Measurements from ENCODE around the gene ZNF100. TPM values are rescaled to one million over a fixed set of nuclear protein-coding genes. Genes with fewer than 3 reads are reported as not detected.
"Not testable (repeated sequence)": the region's sequence is repeated elsewhere in the genome, so short reads cannot be mapped to it uniquely, and the experiment has no call there.

ZNF100 gene
- total RNA-seq, result 2.0 and 4.4 TPM in 2 replicates

DNA sequence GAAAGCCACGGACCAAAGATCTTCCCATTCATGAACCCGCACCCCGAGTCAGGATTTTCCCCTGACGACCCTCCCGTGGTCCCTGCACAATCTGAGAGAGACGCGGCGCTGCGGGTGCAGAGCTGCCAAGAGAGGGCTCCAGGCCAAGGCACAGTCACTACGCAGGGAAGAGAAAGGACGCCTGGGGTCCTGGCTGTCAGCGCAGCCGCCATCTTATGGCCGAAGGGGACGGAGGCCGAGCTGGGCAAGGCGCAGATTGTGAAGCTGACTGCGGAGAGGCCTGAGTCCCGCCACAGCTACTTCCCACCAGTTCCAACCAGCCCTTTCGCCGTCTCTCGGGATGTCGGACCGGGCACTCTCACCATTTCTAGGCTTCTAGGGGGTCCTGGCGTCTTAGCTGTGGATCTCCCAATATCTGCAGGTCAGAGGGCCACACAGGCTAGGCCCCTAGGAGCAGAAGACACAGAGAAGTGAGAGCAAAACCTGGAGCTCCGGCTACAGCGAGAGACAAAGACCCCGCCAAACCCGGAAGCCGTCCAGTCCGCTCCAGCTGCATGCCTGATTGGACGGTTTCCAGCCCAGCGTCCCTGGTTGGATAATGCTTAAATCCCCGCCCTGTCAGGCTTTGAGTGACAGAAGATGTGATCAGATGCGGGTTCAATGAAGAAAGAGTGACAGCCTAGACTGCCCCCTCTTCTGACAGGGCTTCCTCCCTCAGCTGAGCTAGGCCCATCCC is at the start of gene ZNF100:
Gene ZNF100, minus strand, starts transcription at position 515 of the 736 bp plus-strand sequence. Its CDS starts 150 bp downstream, at position 365.
- Histone ChIP-seq H3K27me3 (ENCODE audit: control insufficient read depth, insufficient read depth, low read length) (no peaks in the 10 kb centered on the region), H3K4me3 (ENCODE audit: low read depth, low read length) (peak within 1 kb of the TSS; percentile 88), H3K36me3 (ENCODE audit: control insufficient read depth, insufficient read depth, low read length) (peaks cover 1% of the 10 kb centered on the region)
- TF ChIP-seq, protein P1, sequence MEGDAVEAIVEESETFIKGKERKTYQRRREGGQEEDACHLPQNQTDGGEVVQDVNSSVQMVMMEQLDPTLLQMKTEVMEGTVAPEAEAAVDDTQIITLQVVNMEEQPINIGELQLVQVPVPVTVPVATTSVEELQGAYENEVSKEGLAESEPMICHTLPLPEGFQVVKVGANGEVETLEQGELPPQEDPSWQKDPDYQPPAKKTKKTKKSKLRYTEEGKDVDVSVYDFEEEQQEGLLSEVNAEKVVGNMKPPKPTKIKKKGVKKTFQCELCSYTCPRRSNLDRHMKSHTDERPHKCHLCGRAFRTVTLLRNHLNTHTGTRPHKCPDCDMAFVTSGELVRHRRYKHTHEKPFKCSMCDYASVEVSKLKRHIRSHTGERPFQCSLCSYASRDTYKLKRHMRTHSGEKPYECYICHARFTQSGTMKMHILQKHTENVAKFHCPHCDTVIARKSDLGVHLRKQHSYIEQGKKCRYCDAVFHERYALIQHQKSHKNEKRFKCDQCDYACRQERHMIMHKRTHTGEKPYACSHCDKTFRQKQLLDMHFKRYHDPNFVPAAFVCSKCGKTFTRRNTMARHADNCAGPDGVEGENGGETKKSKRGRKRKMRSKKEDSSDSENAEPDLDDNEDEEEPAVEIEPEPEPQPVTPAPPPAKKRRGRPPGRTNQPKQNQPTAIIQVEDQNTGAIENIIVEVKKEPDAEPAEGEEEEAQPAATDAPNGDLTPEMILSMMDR (IDR thresholded peaks at IDR 0.05; ENCODE audit: insufficient read depth, low read length, poor library complexity, severe bottlenecking), result no peak
- peak; percentile 77 for DNase-seq (ENCODE audit: low read depth)

GRCh38 chr19:21812448-21812847 is 45.1 kb upstream of the ZNF100 start:
- Histone ChIP-seq H3K4me3 (ENCODE audit: low read depth, low read length) (no peak overlapping the region), H3K27me3 (ENCODE audit: control insufficient read depth, insufficient read depth, low read length) (no peaks in the 10 kb centered on the region), H3K36me3 (ENCODE audit: control insufficient read depth, insufficient read depth, low read length) (peaks cover 6% of the 10 kb centered on the region)
- DNase-seq (ENCODE audit: low read depth), result no peak
- TF ChIP-seq, protein P1 (IDR thresholded peaks at IDR 0.05; ENCODE audit: insufficient read depth, low read length, poor library complexity, severe bottlenecking), result no peak

- H3K36me3 ChIP-seq (ENCODE audit: control insufficient read depth, insufficient read depth, low read length); DNase-seq (ENCODE audit: low read depth): not testable (repeated sequence)
Observed at GRCh38 chr19:21808400-21809000, 41.1 kb upstream of the ZNF100 start.

DNA sequence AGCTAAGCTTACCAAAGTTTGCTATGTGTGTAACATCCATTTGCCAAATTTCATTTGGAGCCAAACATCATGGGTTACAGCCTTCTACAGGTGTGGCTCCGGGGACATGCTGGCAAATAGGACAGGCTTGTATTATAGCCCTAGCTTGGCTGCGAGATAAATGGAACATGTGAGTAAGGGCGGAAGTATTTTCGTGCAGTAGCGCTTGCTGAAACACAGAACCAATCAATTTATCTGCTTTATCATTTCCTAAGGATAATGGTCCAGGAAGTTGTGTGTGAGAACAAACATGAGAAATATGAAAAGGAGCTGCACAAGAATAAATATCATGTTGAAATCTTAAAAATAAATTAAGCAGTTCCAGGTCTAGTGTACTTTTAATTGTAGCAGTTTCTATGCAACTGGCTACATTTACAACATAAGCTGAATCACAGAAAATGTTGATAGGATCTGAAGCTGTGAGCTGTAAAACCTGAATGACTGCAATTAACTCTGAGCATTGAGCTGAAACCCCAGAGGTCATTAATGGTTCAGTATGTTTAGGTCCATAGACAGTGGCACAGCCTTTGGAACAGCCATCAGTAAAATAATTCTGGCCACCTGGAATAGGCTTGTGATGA is 22.2 kb upstream of the ZNF100 start:
- TF ChIP-seq, protein P1 (IDR thresholded peaks at IDR 0.05; ENCODE audit: insufficient read depth, low read length, poor library complexity, severe bottlenecking), result no peak
- H3K4me3 ChIP-seq (ENCODE audit: low read depth, low read length), result no peak overlapping the region
- H3K27me3 ChIP-seq (ENCODE audit: control insufficient read depth, insufficient read depth, low read length), result no peaks in the 10 kb centered on the region
- no peak for DNase-seq (ENCODE audit: low read depth)
- H3K36me3 ChIP-seq (ENCODE audit: control insufficient read depth, insufficient read depth, low read length), result no peaks in the 10 kb centered on the region

More at GRCh38 chr19:21808400-21809000, 41.1 kb upstream of the ZNF100 start:
- H3K27me3 ChIP-seq (ENCODE audit: control insufficient read depth, insufficient read depth, low read length); H3K4me3 ChIP-seq (ENCODE audit: low read depth, low read length): not testable (repeated sequence)

DNA sequence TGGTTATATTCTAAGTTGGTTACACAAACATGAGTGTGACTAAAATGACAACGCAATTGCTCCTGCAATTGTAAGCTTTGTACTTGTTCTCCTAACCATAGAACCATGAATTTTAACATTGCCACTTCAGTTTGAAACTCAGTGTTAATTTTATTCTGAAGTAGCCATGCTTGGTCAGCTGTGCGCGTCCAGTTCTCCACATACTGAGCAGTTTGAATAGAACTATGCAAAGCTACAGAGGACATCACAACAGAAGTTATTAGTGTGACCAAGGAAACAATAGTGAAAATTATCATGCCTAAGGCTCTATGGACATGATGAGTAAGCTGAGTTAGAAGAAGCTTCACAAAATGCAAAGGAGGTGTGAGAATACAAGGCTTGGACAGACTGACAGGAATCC is 19.6 kb upstream of the ZNF100 start:
- TF ChIP-seq, protein P1 (IDR thresholded peaks at IDR 0.05; ENCODE audit: insufficient read depth, low read length, poor library complexity, severe bottlenecking), result no peak
- no peaks in the 10 kb centered on the region for H3K27me3 ChIP-seq (ENCODE audit: control insufficient read depth, insufficient read depth, low read length)
- no peaks in the 10 kb centered on the region for H3K36me3 ChIP-seq (ENCODE audit: control insufficient read depth, insufficient read depth, low read length)
- DNase-seq (ENCODE audit: low read depth), result no peak
- no peak overlapping the region for H3K4me3 ChIP-seq (ENCODE audit: low read depth, low read length)

GRCh38 chr19:21775792-21776191 is 8.4 kb upstream of the ZNF100 start:
- DNase-seq (ENCODE audit: low read depth); H3K4me3 ChIP-seq (ENCODE audit: low read depth, low read length); H3K36me3 ChIP-seq (ENCODE audit: control insufficient read depth, insufficient read depth, low read length); H3K27me3 ChIP-seq (ENCODE audit: control insufficient read depth, insufficient read depth, low read length): not testable (repeated sequence)

DNA sequence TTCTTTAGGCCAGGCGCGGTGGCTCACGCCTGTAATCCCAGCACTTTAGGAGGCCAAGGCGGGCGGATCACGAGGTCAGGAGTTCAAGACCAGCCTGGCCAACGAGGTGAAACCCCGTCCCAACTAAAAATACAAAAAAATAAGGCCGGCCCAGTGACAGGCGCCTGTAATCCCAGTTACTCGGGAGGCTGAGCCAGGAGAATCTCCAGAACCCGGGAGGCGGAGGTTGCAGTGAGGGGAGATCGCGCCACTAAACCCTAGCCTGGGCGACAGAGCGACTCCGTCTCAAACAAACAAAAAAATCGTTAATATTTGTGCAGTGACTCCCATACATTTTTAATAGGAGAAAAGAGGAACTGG is 694 bp downstream of the ZNF100 start:
- H3K27me3 ChIP-seq (ENCODE audit: control insufficient read depth, insufficient read depth, low read length); H3K36me3 ChIP-seq (ENCODE audit: control insufficient read depth, insufficient read depth, low read length); DNase-seq (ENCODE audit: low read depth): not testable (repeated sequence)
- peak overlapping the region; percentile 88 for H3K4me3 ChIP-seq (ENCODE audit: low read depth, low read length)
